CD1c-positive myeloid dendritic cell (primary cell): Measurements from ENCODE around the gene NHERF2.

ENCODE experiments used
- DNase-seq: peaks from one replicate; pipeline ENCODE4 v3.0.0-alpha.2; 2016; ENCODE audit errors: extremely low spot score

NHERF2 gene

DNA sequence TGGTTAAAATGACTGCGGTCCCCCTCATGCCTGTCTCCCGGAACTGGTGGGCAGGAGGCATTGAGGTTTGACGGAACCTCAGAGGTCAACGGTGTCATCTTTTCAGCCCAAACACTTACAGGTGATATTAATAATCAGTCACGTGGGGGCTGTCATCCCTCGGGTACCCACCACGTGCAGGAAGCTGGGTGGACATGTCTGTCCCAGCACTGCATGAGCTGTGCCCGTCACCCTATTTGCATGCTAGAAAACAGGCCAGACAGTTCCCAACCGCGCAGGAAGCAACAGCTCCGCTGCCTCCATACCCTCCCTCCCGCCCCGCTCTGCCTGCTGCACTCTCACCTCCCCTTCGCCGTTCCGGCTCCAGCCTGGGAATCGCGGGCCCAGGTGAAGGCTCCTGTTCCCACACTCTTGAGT lies 35.6 kb upstream of the NHERF2 start:
- DNase-seq = peak; percentile 36

DNA sequence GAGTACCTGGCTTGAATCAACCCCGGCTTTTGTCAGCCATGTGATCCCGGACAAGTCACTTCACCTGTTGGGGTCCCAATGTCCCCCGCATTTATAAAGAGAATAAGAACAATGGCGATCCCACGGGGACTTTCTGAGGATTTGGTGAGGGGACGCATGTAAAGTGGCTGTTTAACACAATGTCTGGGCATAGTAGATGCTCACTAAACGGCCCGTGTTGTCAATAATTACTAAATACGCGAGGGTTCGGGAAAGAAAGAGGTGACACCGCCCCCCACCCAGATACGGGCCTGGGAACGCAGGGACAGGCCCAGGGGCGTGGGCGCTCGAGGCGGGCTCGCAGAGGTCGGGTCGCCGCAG lies 35.1 kb upstream of the NHERF2 start:
- DNase-seq = no peak

- peak; percentile 98 for DNase-seq
These were observed 34.6 kb upstream of the NHERF2 start for GRCh38 chr16:1991948-1992703.

DNA sequence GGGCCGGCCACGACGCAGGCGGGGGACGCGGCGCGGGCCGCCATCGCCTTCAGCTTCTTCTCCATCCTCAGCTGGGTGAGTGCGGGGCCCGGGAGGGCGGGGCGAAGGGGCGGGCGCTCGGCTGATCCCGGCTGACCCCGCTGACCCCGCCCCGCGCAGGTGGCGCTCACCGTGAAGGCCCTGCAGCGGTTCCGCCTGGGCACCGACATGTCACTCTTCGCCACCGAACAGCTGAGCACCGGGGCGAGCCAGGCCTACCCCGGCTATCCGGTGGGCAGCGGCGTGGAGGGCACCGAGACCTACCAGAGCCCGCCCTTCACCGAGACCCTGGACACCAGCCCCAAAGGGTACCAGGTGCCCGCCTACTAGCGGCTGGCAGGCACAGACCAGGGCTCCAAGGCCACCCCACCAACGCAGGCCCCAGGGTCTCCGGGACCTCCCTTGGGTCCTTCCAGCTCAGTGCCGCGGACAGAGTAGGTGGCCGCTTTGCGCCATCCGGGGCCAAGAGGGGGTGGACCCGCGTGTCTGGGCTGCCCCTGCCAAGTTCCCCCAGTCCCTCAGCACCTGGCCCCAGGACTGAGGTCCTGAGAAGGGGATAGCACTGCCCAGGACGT lies 33.9 kb upstream of the NHERF2 start:
- no peak for DNase-seq

- DNase-seq = no peak
These were observed 33.0 kb upstream of the NHERF2 start for GRCh38 chr16:1993731-1994131.

GRCh38 chr16:1997494-1998359 lies 29.0 kb upstream of the NHERF2 start:
- no peak for DNase-seq

- DNase-seq = no peak
These were observed 28.3 kb upstream of the NHERF2 start for GRCh38 chr16:1998360-1998835.

DNA sequence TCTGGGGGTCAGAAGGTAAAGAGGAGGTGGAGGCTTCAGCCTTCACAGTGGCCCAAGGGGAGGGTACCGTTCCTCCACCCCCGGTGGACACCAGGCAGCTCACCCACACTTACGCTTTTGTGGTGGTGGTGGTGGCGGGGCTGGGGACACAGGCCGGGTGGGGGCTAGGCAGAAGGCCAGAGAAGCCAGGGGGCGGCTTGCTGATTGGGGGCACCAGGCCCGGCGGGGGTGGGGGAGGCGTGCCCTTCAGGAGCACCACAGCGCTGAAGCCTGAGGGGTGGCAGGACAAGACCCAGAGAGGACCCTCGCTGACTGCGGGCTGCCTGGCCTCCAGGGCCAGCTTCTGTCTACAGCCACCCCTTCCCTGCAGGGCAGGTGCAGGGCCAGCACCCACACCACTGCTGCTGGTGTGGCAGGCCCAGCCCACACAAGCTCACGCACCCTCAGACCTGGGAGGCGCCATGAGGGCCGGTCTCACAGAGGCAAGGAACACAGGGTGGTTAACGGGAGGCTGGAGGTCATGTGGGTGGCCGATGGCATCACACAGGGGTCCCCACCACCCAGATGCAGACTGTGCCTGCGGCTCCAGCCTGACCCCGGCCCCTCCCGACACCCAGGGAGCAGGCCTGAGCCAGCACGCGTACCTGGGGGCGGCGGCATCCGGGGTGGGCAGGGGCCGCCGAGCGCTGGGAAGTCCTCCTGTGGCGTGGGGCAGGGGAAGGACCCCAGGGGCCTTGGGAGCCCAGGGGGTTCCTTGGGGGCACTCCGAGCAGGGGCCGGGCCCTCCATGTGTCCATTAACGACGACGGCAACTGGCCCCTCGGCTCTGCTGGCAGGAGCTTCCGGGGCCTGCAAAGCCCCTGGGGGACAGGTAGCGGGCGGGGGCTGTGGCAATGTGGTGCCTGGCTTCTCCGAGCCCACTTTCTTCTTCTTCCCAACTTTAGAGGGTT lies 27.6 kb upstream of the NHERF2 start:
- no peak for DNase-seq

DNA sequence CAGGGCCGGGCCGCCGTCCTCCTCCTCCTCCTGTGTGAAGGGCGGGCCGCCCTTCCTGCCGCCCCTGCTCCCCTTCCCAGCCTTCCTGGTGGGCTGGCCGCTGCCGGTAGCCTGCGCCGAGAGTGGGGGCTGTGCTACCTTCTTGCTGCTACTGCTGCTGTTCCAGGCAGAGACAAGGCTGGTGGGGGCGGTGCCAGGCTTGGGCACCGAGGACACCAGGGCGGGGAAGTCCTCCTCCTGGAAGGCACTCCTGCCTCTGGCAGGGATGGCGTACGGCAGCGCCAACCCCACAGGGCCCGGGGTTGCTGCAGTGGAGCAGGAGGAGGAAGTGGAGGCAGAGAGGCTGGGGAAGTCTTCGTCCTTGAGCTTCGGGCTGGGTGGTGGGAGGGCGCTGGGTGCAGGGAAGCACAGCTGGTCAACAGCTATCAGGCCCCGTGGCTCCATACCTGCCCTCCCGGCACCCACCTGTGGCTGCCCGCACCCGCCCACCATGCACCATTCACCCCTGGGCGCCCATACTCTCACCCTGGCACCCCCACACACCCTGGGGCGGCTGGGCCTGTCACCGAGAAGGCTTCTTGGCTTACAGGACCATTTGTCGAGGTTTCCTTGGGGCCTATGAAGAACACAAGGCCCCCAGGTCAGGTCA lies 26.7 kb upstream of the NHERF2 start:
- DNase-seq = no peak

DNA sequence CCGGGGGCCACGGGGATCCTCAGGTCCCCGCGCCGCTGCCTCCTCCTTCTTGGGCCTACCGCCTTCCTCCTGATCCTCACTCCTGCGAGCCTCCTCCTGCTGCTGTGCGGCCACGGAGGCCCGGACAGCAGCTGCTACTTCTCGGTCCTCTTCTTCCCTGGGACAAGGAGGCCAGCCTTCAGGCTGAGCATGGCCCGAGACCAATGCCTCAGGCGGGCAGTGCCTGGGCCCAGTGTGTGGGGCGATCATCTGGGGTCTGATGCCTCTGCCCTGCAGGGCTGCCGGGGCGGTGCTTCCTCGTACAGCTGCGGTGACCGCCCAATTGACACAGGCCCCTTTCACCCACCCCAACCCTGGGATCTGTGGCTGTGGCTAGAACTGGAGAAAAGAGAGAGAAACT lies 25.7 kb upstream of the NHERF2 start:
- no peak for DNase-seq

DNA sequence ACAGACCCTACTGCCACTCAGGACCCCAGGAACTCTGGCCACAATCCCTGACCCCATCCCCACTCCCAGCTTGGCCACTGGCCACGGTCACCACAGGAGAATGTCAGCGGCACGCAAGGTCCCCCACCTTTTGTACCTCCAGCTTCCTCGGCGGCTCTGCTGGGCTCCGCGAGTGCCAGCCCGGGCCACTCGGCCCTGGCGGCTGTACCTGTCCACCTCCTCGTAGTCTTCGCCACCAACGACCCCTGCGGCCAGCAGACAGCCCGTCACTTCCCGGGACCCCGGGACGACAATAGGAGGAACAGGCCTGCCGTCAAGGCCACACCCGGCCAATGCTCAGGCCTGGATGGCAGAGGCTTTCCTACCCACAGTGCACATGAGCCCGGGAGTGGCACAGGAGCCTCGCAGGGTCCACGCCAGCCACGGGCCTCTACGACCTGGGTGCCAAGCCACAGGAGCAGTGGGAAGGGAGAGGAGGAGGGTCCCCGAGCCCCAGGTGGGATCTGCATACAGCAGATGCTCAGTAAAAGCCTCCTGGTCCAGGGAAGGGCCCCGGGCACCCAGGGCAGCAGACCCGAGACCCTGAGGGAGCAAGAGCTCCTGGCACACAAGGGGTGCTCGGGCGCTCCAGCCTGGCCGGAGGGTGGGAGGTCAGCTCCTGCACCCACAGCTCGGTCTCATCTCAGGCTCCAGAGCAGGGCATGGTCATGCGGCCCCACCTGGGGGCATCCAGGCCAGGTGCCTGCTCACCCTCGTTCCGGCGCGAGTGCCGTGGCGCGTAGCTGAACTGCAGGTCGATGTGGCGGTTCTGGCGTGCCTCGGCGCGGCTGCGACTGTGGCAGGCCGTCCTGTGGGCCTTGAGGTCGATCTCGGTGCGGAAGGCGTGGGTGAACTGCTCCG lies 25.0 kb upstream of the NHERF2 start:
- DNase-seq = no peak

DNA sequence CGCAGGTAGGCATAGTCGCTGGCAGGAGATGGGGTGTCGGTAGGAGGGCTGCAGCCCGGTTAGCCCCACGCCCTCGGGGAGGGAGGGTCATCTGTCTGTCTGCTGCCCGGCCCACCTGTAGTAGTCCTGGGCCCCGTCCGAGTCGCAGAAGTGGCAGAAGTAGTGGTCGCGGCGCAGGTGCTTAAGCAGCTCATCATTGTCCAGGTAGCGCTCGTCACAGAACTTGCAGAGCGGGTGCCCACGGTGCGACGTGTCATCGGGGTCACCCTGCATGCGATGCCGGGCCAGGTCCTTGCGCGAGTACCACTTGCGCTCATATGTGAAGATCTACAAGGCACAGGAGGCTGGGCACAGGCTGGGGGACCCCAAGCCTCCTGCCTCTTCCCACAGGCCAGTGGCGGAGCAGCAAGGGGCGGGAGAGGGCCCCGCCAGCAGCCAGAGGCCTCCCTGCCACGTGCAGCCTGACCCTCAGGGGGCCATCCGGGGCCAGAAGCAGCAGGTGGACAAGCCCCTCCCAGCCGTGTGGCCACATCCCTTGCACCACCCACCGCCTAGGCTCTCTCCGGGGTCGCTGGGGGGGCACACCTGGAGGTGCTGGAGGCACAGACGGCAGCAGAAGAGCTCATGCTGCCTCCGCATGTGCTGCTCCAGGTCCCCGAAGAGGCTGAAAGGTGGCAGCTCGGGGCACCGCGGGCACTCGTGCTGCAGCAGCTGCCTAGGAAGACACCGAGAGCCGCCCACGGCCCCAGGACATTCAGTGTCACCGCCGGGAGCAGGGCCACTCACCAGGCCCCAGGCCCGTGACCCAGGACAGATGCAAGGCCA lies 24.1 kb upstream of the NHERF2 start:
- DNase-seq = no peak

DNA sequence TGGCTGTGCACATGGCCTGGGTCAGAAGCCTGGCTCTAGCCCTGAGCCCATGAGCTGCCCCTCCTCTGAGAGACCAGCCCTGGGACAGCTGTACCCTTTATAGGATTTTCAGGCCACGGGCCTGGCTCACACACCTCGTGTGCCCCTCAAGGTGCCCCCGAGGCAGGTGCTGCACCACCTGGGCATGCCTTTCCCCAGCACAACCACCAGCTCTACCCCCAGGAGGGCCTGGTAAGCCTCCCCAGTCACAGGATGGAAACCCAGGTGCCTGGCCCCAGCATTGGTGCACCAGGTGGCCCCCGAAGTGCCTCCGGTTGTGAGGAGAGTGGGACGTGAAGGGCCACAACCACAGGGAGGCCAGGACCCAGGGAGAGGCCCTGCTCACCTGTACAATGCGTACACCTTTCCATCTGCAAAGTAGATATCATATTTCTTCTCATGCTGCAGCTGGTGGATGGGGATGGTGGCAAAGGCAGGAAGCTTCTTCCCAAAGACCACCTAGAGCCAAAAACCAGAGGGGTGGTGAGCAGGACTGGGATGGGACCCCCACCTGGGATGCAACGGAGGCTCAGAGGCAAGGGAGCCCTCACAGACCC lies 23.4 kb upstream of the NHERF2 start:
- no peak for DNase-seq

- peak; percentile 95 for DNase-seq
These were observed 22.7 kb upstream of the NHERF2 start for GRCh38 chr16:2003827-2004641.

DNA sequence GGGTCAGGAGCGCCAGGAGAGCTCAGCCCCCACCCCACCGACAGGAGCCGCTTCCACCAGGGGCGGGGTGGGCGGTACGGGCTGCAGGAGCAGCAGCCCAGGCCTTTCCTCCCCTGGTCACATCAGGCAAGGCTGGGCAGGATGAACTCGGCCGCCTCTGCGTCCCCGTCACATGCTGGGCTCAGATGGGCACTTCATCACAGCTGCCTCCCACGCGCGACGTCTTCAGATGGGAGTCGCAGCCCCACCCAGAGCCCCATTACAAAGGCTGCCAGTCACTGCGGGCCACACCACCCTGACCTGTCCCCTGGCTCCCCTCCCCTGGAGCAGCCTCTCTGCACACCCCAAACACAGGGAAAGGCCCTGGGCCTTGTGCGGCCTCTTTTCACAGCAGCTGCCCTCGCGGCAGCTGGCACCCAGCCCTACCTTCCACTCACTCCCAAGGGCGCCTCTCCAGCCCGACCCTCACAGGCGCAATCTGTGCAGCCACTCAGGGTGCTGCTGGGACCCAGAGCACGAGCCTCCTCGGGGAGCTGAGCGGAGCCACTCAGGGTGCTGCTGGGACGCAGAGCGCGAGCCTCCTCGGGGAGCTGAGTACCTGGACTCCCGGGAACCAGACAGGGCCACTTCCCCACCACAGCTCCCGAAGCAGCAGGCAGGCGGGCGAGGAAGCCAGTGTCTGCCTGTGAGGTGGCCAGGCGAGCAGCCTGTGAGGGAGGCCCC lies 21.7 kb upstream of the NHERF2 start:
- DNase-seq = no peak

- no peak for DNase-seq
These were observed 21.1 kb upstream of the NHERF2 start for GRCh38 chr16:2005646-2006045.

DNA sequence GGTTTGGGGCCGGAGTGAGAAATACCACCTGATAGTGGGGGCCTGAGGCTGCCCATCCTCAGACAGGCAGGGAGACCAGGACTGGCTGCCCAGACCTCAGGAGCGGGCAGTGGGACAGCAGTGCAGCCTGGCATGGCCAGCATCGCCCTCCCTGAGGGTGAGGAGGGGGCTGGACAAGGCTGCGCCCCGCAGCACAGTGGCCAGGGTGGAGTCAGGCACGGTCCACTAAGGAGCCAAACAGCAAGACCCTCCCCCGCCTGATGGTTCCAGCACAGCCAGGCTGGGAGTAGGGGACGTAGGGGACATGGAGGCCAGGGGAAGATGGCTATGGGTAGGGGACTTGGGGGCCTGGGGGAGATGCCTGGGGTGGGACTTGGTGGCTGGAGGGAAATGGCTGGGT lies 20.4 kb upstream of the NHERF2 start:
- DNase-seq = no peak
